HG03045 (cell line): ENCODE data around the gene KCNA3.

Experiments
- ATAC-seq: cut with Tn5 transposase; IDR thresholded peaks from one replicate; pipeline ENCODE4 v1.9.1; 2021; ENCODE audit warnings: mild to moderate bottlenecking, moderate library complexity; ENCODE audit not compliant: unreplicated experiment

Gene KCNA3

DNA sequence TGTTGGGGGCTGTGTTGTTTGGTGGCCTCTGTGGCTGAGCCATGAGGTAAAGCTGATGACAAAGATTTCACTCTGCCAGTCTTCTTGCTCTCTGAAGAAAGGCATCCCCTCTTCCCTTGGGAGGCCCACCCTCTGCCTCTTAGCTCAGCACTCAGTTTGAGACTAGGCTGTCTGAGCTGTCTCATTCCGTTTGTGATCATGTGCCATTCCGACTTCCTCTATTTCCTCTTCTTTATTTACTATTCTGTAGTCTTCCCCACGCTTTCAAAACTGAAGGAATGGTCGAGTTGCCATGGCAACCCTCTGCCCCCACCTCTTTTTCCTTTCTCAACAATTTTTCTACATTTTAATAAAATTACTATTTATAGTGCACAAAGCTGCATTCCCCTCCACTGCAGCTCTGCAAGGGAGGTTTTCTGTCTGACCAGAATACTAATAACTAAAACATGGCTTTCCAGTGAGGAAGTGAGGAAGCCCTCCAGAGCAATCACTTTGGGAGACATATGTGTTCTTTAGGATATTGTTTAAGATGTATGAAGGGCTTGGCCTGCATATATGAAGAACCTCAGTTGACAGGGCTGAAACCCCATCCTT is 30.8 kb downstream of the KCNA3 start:
- ATAC-seq: no peak

DNA sequence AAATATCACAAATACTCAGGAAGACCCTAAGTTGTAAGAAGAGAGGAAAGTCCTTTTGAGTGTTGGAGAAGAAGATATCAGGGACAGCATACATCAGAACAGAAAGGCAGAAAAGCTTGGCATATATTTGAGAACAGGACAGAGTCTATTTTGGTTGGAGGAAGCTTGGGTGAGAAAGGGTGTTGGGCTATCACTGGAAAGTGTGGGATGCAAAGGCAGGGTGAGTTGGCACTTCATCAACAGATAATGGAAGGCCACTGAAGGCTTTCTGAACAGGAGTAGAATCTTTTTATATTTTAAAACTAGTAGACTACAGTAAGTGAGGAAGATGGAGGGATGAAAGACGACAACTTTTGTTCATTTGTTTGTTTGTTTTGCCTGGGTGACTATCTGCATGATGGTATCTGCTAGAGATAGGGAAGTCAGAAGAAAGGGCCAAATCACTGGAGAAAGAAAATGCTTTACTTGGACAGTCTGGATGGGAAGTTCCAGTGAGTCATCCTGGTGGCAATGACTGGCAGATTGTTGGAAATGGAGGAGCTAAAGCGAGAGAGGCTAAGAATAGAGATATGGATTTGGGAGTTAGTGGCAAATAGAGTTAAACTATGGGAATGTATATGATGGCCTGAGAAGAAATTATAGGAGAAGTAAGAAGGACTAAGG is 34.9 kb downstream of the KCNA3 start:
- no peak for ATAC-seq

DNA sequence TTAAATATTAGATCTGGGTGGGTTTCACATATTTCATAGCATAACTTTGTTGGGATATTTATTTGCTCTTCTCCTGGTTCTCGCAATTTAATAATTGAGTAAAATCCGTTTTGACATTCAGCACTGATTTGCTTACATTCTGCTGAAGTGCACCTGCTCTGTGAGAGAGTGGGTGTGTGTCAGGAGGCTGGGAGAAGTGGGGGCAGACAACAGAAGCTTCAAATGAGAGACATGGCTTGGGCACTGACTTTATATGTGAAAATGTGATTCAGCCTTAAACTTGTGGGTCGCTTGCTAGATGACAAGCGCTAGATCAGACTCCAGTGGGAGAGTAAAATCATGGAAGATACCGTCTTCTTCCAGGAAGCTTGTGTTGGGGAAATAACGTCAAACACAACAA is 36.2 kb downstream of the KCNA3 start:
- ATAC-seq: no peak

DNA sequence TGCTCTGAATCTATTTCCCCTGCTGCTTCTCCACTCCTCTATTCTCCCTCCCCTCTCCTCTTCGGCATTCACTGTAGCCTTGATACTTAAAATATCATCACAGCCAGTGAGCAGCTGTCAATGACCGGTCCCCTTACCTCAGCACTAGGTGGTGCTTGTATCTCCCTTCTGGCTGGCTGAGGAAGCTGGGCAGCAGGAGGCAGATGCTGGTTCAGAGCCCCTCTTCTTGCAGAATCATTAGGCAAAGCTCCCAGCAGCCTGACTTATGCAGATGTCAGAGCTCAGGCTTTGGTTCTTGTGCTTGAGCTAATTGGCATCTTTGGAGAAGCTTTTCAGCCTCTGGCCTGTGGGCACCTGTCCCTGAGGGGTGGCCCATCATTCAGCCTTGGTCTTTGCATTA is 36.7 kb downstream of the KCNA3 start:
- no peak for ATAC-seq

DNA sequence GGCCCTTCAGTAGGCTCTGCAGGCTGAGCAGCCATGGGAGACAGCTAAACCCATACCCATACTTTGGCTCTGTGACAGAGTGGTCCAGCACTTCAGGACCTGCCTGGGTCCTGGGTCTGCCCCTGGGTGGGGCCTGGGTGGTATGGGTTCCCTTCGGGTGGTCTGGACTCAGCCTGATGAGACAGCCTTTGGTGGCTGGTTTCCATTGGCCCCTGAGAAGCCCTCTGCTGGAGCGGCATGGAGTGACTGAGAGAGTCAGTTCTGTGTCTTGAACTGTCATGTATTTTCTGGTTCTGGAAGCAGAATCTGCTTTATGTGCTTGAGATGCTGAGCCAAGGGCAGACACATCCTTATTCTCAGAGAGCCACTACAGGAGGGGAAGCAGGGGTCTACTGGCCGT is 37.3 kb downstream of the KCNA3 start:
- ATAC-seq: no peak

DNA sequence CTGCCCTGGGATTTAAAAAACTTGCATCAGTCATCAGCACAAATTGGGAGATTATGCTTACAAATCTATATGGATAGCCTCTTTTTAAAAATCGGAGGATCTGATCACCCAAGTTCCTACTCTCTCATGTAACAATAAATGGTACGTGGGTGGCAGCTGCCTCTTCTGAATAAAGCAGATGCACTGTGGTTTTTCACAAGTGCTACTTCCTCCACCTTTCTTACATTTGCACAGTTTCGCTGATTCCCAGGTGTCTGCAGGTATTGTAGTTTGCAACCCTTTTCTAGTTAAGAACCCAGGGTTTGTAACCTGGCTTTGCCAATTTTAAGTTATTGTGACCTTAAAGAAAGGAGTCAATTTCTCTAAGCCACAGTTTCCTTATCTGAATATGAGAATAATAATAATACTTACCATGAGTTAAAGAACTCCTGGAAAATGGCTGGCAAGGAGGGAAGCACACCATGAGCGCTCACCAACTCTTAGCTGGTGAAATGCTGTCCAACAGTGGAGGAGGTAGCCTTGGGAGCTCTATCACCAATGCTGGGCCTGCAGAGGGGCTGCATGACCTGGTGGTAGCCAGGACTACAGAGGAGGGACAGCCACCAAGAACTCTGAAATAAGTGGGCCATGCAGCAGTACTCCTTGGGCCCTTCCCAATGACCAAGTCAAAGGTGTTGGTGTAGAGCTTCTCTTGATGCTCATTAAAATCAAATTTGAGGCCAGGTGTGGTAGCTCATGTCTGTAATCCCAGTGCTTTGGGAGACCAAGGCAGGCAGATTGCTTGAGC is 38.4 kb downstream of the KCNA3 start:
- no peak for ATAC-seq

DNA sequence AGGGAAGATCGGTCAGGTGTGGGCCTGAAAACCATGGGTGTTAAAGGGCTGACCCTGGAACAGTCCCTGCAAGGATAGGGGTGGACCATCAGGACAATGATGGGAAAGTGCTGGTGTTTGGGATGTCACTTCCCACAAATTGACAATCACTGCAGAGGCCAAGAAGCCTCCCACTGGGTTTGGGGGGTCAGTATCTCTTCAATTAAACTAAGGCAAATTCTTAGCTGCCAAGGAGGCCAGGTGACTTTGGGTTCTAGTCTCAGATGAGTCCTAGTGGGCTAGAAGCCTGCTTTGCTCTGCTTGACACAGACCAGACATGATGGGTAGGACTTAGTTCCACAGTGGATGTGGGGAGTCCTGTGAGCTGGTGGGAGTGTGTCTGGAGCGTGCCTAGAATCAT is 39.3 kb downstream of the KCNA3 start:
- no peak for ATAC-seq

DNA sequence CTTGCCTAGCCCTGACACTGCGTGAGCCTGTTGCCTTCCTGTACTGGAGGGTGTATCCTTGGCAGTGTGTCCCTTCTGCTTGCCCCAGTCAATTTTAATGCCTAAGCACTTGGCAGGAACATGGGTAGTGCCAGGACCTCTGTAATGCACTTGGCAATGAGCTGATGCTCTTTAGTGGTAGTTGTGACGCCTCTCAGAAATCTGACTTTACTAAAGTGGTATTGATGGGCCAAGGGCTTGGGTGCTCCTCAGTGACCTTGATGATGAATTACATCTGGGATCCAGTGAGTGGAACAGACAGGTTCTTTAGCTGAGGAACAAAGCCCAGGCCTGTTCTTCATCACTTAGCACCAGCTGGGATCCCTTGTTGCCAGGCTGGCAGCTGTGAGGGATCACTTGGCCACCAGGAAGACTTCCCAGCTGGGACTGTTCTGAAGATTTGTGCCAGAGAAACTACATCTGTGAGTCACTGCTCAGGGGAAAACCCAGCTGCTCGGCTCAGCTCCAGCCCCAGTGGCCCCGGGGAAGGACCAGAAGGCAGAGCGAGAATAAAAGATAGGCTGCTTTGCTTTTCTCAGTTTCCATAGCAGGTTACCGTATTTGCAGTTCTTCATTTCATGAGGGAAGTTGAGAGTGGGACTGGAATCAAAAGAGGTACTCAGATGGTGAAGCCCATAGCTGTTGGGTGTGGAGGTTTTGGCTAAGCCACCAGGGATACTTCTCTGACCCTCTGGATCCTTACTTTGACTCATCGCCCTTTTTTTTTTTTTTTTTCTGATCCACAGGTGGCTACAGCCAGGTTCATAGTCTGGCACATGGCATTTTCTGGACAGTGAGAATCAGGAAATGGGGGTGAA is 40.1 kb downstream of the KCNA3 start:
- peak; percentile 75 for ATAC-seq

DNA sequence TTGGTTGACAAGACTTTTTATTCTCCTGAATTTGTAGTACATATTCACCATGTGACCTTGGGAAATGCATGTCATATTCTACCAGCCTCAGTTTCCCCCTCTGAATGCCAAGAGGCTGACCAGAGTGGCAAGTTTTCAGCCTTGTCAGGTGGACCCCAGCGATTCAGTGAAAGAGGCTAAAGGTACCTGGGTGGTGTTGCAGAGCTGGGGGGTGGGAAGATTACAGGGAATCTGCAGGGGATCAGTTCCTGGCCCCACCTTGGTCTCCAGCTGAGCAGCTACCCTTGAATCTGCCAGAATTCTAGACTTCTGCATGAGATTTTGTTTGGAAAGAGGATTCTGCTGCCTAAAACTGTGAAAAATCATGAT is 40.7 kb downstream of the KCNA3 start:
- no peak for ATAC-seq

DNA sequence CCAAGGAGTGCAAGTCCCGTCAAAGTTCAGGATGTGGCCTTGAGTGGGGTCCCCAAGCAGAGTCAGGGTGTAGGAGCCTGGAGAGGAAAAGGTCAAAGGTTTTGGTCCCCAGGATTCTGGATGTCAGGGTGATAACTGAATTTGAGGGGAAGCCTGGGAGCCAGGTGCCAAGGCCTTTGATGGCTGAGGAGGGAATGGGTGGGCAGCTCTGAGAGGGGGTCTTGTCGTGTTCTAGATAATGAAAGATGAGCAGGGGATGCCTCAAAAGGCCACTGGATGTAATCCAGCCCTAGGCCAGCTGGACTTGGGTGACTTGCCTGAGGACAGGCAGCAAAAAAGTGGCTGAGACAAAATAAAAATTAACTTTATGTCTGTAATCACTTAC is 41.1 kb downstream of the KCNA3 start:
- no peak for ATAC-seq

DNA sequence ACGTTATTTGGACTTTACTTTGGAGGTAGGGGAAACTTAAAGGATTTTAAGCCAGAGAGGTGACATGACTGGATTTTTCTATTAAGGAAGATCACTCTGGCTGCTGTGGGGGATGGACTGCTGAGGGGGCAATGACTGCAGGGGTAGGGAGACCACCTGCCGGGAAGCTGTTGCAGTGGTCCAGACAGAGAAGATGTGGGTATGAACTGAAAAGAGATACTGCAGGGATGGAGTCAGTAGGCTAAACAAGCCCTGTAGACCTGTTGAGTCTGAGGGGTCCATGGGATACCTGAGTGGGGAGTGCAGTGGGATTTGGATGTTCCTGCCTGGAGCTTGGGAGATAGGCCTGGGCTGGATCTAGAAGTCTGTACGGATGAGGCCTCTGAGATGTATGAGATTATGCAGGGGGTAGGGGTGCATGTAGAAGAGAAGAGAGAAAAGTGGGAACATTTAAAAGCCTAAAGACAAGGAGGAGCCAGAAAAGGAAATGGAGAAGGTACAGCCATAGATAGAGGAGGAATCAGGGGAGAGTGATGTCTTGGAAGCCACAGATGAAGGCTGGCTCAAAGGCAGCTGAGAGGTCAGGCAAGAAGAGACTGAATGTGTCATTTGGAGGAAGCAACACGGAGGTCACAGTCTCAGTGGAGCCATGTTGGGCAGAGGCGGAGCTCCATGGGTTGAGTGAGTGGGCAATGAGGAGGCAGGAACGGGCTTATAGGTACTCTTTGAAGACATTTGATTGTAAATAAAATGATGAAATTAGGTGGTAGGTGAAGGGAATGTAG is 42.7 kb downstream of the KCNA3 start:
- no peak for ATAC-seq

DNA sequence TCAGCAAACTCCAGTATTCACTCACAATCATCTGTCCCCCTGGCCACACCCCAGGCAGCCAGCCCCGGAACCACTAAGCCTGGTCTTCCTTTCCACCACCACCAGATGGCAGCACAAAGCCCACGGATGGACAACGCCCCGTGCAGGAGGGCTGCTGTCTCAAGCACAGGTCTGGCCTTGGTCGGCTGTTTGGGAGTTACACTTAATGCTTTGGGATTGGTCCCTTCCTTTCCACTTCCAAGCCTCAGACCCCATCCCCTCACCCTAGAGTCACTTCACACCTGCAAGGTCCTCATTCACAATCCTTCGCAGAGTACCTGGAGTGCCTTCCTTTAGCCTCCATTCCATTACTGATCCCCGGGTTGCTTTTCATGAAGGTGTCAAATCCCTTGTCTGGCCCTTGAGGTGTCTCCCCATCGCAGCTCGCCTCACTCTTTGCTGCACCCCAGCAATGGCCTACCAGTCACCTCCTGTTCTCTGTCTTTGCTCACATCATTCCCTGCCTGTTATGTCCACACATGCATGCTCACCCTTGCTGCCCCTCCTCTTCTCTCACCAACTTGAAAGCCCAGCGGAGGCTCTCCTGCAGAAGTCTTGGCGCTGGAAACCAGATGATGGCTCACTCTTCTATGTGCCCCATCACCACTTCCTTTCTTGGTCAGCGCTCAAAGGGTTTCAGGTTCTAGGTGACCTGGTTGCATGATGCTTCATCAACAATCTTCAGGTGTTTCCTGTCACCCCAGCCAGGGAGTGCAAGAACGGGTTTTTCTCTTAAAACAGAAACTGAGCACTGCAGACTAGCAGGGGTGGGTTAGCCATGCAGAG is 43.7 kb downstream of the KCNA3 start:
- peak; percentile 46 for ATAC-seq

DNA sequence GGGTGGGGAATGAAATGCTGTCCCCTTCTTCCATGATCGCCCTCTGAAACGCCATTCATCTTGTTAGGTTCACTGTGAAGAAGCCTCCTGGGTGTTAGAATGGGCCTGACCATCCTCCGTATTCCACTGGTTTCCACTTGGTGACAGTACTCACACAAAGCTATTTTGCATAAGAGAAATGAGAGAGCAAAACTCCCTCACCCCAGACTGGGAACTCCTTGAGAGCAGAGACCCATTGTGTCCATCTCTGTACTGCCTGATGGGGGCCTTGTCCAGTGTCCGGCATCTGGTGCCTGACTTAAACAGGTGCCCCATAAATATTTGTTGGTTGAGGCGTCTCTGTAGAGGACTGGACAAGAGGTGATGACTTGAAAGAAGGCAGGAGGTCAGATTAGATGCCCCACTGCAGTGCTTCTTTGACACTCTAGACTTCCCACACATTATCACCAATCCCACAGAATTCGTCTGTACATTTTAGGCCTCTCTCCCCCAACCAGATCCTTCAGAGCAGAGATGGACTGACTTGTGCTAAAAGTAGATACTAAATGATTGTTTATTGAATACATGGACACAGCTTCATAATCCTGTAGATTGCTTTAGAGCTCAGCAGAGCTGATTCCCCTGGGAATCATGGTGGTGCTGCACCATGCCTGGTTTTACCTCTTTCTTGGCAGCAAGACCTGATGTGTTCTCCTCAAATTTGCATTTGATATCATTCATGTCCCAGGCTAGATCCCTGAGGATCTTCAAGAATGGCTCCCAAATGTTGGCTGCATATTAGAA is 46.2 kb downstream of the KCNA3 start:
- no peak for ATAC-seq

DNA sequence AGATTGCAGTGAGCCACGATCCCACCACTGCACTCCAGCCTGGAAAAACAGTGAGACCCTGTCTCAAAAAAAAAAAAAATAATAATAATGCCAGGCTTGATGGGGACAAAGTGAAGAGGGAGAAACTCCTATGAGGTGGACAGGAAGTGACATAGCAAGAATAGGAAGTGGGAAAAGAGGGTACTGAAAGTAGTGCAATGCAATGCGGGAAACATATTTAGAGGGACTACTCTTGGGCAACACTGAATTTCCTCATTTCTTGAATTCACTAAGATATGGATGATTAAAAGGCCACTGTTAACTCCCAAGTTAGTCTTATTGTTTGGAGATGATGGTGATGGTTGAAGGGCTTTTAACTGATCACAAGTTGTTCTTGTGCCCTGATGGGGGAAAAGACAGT is 47.0 kb downstream of the KCNA3 start:
- no peak for ATAC-seq

DNA sequence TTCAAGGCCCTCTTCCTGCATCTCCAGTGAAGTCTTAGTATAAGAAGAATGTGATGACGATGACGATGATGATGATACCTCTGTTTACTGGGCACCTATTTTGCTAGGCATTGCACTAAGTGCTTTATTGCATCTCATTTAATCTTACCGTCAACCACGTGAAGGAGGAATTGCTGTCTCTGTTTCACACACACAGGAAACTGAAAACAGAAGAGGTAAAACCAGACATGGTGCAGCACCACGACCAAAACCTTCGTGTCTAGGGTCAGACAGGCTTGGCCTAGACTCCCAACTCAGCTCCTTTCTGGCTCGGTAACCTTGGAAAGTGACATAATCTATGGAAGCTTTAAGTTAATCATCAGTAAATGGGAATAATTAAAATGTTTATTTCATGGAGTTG is 47.9 kb downstream of the KCNA3 start:
- no peak for ATAC-seq
